WTC11 (cell line): ENCODE measurements around the gene FHIT.

Experiments used
- JAZF1 ChIP-seq: fragments of 250-450 bp; sonication (Bioruptor Pico); IDR thresholded peaks from 2 replicates; pipeline ENCODE4 v1.9.0; 2021; ENCODE audit warnings: moderate library complexity, mild to moderate bottlenecking, inconsistent platforms
- STAT6 ChIP-seq: sonication (generic); formaldehyde crosslinking; conservative IDR thresholded peaks from 2 replicates; pipeline ENCODE4 v1.8.1; 2023; ENCODE audit warnings: mild to moderate bottlenecking, low read depth, missing genetic modification reagents, moderate library complexity
- ZNF263 ChIP-seq: sonication (generic); formaldehyde crosslinking; IDR thresholded peaks from 2 replicates; pipeline ENCODE4 v1.8.1; 2022; ENCODE audit warnings: low read depth, mild to moderate bottlenecking, moderate library complexity, missing genetic modification reagents
- ZNF512 ChIP-seq: sonication (generic); formaldehyde crosslinking; IDR thresholded peaks from 2 replicates; pipeline ENCODE4 v1.8.1; 2022; ENCODE audit warnings: missing genetic modification reagents, borderline replicate concordance
- TF ChIP-seq, protein P1 (sequence below): sonication (generic); formaldehyde crosslinking; IDR thresholded peaks from 2 replicates; pipeline ENCODE4 v1.8.1; 2022; ENCODE audit warnings: low read depth, missing genetic modification reagents, borderline replicate concordance

DNA sequence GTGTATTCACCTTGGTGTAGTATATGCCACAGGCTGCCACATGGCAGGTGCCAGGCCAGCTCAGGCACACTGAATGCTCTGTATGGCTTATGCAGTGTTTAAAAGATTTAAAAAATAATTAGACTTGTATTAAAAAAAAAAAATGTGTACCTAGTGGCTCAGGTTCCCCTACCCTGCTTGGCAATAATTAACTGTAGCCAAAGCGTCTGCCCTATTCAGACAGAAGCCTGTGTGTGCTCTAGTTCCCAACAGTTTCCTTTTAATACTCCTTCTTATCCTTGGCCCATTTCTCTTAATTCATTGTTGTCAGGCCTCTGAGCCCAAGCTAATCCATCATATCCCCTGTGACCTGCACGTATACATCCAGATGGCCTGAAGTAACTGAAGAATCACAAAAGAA, 1449.2 kb downstream of the FHIT start:
- TF ChIP-seq, protein P1, sequence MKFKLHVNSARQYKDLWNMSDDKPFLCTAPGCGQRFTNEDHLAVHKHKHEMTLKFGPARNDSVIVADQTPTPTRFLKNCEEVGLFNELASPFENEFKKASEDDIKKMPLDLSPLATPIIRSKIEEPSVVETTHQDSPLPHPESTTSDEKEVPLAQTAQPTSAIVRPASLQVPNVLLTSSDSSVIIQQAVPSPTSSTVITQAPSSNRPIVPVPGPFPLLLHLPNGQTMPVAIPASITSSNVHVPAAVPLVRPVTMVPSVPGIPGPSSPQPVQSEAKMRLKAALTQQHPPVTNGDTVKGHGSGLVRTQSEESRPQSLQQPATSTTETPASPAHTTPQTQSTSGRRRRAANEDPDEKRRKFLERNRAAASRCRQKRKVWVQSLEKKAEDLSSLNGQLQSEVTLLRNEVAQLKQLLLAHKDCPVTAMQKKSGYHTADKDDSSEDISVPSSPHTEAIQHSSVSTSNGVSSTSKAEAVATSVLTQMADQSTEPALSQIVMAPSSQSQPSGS (CRISPR knock-in tag) = no peak
- no peak for TF ChIP-seq ZNF512
- no peak for TF ChIP-seq STAT6 (CRISPR knock-in tag)
- no peak for TF ChIP-seq JAZF1
- no peak for TF ChIP-seq ZNF263
